Right lobe of liver (tissue), 6 donors: ENCODE results near the gene VAT1. TPM values are rescaled to one million over a fixed set of nuclear protein-coding genes. Genes with fewer than 3 reads are reported as not detected.

ENCODE experiments used
- ATAC-seq, 4 donors: fragments of 200-7000 bp; cut with Tn5 transposase; one replicate each; pipeline ENCODE4 v1.9.1; 2020; ENCODE audit warnings: mild to moderate bottlenecking in 4 of 4, moderate library complexity in 4 of 4
- DNase-seq, 3 donors: peaks; one replicate each; pipeline ENCODE4 v3.0.0-alpha.2; 2020
- H3K27ac ChIP-seq, 3 donors: fragments of 200-600 bp; one replicate each; pipeline ENCODE4 v1.8.0; 2022
- H3K27me3 ChIP-seq, 2 donors: fragments of 200-600 bp; one replicate each; pipeline ENCODE4 v1.8.0; 2022
- H3K36me3 ChIP-seq, 4 donors: fragments of 200-600 bp; sonication (generic) in 1 of 4; one replicate each; pipeline versions ENCODE4 v1.5.1 to v1.8.0; 2017 to 2022; ENCODE audit warnings: control low read depth in 1 of 4
- H3K4me1 ChIP-seq, 4 donors: fragments of 200-600 bp; sonication (generic) in 1 of 4; one replicate each; pipeline versions ENCODE4 v1.5.1 to v1.8.0; 2017 to 2022; ENCODE audit warnings: control low read depth in 1 of 4
- H3K4me3 ChIP-seq, 3 donors: fragments of 200-600 bp; one replicate each; pipeline ENCODE4 v1.8.0; 2022
- H3K9me3 ChIP-seq, 4 donors: fragments of 200-600 bp; sonication (generic) in 1 of 4; one replicate each; pipeline versions ENCODE4 v1.5.1 to v1.8.0; 2017 to 2022; ENCODE audit warnings: control low read depth in 1 of 4
- CTCF ChIP-seq, 4 donors: fragments of 200-600 bp in 3 of 4; fragments of 450-650 bp in 1 of 4; IDR thresholded peaks; one replicate each; pipeline versions ENCODE4 v1.5.1 to v1.8.0; 2016 to 2022; ENCODE audit warnings: antibody characterized with exemption in 4 of 4, mild to moderate bottlenecking in 2 of 4
- POLR2A ChIP-seq: fragments of 450-650 bp; IDR thresholded peaks from one replicate; pipeline ENCODE4 v1.6.1; 2017; ENCODE audit warnings: antibody characterized with exemption, mild to moderate bottlenecking
- WGBS: methylation state at CpG from one replicate; pipeline ENCODE4 v1.1.6; 2018; ENCODE audit warnings: low coverage, low lambda C conversion rate; ENCODE audit not compliant: insufficient coverage; ENCODE audit errors: missing lambda C conversion rate; 5-methylcytosine and 5-hydroxymethylcytosine counted together
- intact Hi-C, 2 donors: fragments of 100-400 bp; cut with DNase I; formaldehyde crosslinking; loops; one replicate each; pipeline versions ENCODE4 v1.11.2 to v1.14.1; 2022
- total RNA-seq, 6 experiments: library from RNA; depleted of rRNA in 2 of 6; stranded (reverse); fragments of >200 nt in 2 of 6; fragmentation: NEBNext Ultra II Directional in 3 of 6; extraction: Animal tissue kit (Norgen Biotek cat#: 25700) in 3 of 6; gene quantifications; one replicate each; pipeline versions ENCODE4 v1.1.0 to v1.2.4, GENCODE V29; 2016 to 2023
- donor health status: DM: no; HTN: yes; CAD: no.
- donor health status: DM: no; HTN: no; CAD: no.
- donor health status: DM: no; HTN: no; CAD: no.
- donor health status: DM: no; HTN: yes; CAD: no.
- donor health status: DM: no; HTN: yes; CAD: no.

Gene VAT1
- total RNA-seq, 6 experiments from 2014 or later = 38.2 to 51.6 (median 43.3) TPM

- WGBS = 56% methylated on average over 11 of the region's 40 CpGs
Observed at GRCh38 chr17:43020789-43021740, 1.1 kb downstream of the VAT1 start.

GRCh38 chr17:43020030-43020621 lies 2.1 kb downstream of the VAT1 start:
- no peak for TF ChIP-seq CTCF (IDR thresholded peaks at IDR 0.05)
- no peak for TF ChIP-seq POLR2A
- 38% methylated on average over 5 of the region's 6 CpGs for WGBS
- Histone ChIP-seq H3K9me3 (no peaks in the 10 kb centered on the region), H3K4me3 (no peak overlapping the region), H3K36me3 (no peaks in the 10 kb centered on the region), H3K27ac (peak overlapping the region in 1 of 3 donors; percentile 1), H3K27me3 (no peaks in the 10 kb centered on the region), H3K4me1 (peaks cover 0 to 4% (median 0%) of the 10 kb centered on the region in 4 donors)
- DNase-seq = peak in 1 of 3 donors; percentile 39
- no peak for ATAC-seq
- intact Hi-C loops = loop anchor here in 1 of 2 donors (10.0 kb wide), 1 partner anchor 125 kb away; no protein-coding TSS in a partner anchor

More at GRCh38 chr17:43020789-43021740, 1.1 kb downstream of the VAT1 start:
- peak overlapping the region; percentile 58 to 69 (median 68) for H3K27ac ChIP-seq
- DNase-seq (peak in 2 of 3 donors; percentile 63 to 68), ATAC-seq (peak; percentile 1 to 34 (median 2))
- intact Hi-C loops = loop anchor here in 1 of 2 donors (10.0 kb wide), 1 partner anchor 124 kb away; no protein-coding TSS in a partner anchor
- H3K4me3 ChIP-seq = peak overlapping the region; percentile 91 to 100 (median 92)
- no peak for TF ChIP-seq CTCF (IDR thresholded peaks at IDR 0.05)
- no peak for TF ChIP-seq POLR2A
- no peaks in the 10 kb centered on the region for H3K9me3 ChIP-seq
- peaks cover 0 to 4% (median 0%) of the 10 kb centered on the region in 4 donors for H3K4me1 ChIP-seq
- no peaks in the 10 kb centered on the region for H3K27me3 ChIP-seq
- no peaks in the 10 kb centered on the region for H3K36me3 ChIP-seq

DNA sequence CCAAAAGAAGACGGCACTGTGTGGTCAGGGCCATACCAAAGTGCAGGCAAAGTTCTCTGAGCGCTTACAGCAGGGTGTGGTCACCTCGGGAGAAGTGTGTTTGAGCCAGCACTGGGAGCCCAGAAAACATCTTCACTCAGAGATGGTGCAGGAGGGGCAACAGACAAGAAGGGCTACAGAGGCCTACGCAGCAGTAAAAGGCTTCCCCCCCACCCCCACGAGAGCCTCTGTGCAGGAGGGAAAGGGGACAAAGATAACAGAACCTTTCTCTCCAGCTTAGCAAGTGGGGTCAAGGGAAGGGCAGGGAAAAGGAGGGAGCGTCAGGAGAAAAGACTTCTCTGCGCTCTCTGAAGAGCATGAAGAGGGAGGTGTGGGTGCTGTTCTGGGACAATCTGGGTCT lies 2.8 kb downstream of the VAT1 start:
- DNase-seq (peak in 1 of 3 donors; percentile 14), ATAC-seq (no peak)
- Histone ChIP-seq H3K4me3 (no peak overlapping the region), H3K36me3 (peaks cover 0 to 2% (median 0%) of the 10 kb centered on the region in 4 donors), H3K9me3 (no peaks in the 10 kb centered on the region), H3K27me3 (no peaks in the 10 kb centered on the region), H3K4me1 (no peaks in the 10 kb centered on the region), H3K27ac (no peak overlapping the region)
- intact Hi-C loops = loop anchor here in 1 of 2 donors (10.0 kb wide), 1 partner anchor 205 kb away; the partner anchor contains the start of gene CCDC200
- WGBS = 58% methylated on average over 6 of the region's 7 CpGs
- no peak for TF ChIP-seq CTCF (IDR thresholded peaks at IDR 0.05)
- no peak for TF ChIP-seq POLR2A

- Histone ChIP-seq H3K36me3 (peaks cover 0 to 3% (median 0%) of the 10 kb centered on the region in 4 donors), H3K4me3 (no peak overlapping the region), H3K9me3 (no peaks in the 10 kb centered on the region), H3K27ac (no peak overlapping the region), H3K27me3 (no peaks in the 10 kb centered on the region), H3K4me1 (no peaks in the 10 kb centered on the region)
- intact Hi-C loops = loop anchor here in 1 of 2 donors (10.0 kb wide), 1 partner anchor 206 kb away; the partner anchor contains the start of gene CCDC200
- ATAC-seq = no peak
- DNase-seq = no peak
- TF ChIP-seq POLR2A (no peak), CTCF (IDR thresholded peaks at IDR 0.05) (no peak)
- 29% methylated on average over 4 of the region's 4 CpGs for WGBS
Observed at GRCh38 chr17:43018932-43019331, 3.3 kb downstream of the VAT1 start.
